ENCODE results near the gene WDFY4.

WDFY4 gene

DNA sequence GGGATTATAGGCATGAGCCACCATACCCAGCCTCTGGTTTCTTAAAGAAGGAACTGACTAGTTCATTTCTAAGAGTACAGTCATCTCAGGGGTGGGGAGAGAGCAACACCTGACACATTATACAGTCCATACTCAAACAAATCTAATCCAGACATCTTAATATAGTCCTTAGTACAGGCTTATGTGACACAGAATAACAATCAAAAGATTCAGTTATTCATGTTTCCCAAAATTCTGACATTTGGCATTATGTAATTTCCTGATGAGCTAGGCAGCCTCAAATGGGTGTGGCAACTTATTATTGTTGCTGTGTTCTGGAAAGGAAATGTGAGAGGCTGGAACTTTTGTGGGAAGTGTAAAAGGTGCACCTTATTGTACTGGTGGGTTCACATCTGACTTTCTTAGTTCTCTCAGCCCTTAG, 116.3 kb downstream of the WDFY4 start:
- Histone ChIP-seq H3K4me1 (ENCODE audit: control insufficient read depth in 2 of 2, insufficient read depth in 1 of 2, low read depth in 1 of 2, low read length in 2 of 2) (peaks cover 0 to 8% of the 10 kb centered on the region in 2 donors), H2BK5ac (ENCODE audit: low read length) (no peak overlapping the region), H3K4ac (ENCODE audit: low read length) (no peak overlapping the region), H3K4me2 (ENCODE audit: insufficient read depth, low read length, poor library complexity, severe bottlenecking) (no peak overlapping the region), H2BK12ac (ENCODE audit: low read length) (no peak overlapping the region), H3K9ac (ENCODE audit: low read depth, low read length, poor library complexity) (no peak overlapping the region), H2BK120ac (ENCODE audit: low read depth, low read length) (no peak overlapping the region), H2AFZ (ENCODE audit: low read length) (no peak overlapping the region), H2BK15ac (ENCODE audit: low read length) (no peak overlapping the region), H3K14ac (ENCODE audit: low read length) (no peak overlapping the region), H3K27ac (replicated peaks; ENCODE audit: low read length) (no peak overlapping the region), H3K18ac (ENCODE audit: low read length) (no peak overlapping the region), H3K23ac (ENCODE audit: low read depth, low read length, poor library complexity) (no peak overlapping the region), H3K36me3 (replicated peaks in 1 of 2; ENCODE audit: control insufficient read depth in 2 of 2, insufficient read depth in 2 of 2, low read length in 2 of 2) (no peaks in the 10 kb centered on the region), H3K27me3 (ENCODE audit: control insufficient read depth in 3 of 3, insufficient read depth in 3 of 3, low read depth in 1 of 3, low read length in 3 of 3) (peaks cover 0 to 3% (median 0%) of the 10 kb centered on the region in 3 experiments), H3K4me3 (ENCODE audit: low read length in 2 of 2) (no peak overlapping the region), H3K9me3 (replicated peaks in 1 of 2; ENCODE audit: control insufficient read depth in 2 of 2, insufficient read depth in 1 of 2, low read depth in 1 of 2, low read length in 2 of 2) (no peaks in the 10 kb centered on the region), H2AK5ac (ENCODE audit: low read depth, low read length) (no peak overlapping the region), H3K79me1 (ENCODE audit: low read depth, low read length) (no peaks in the 10 kb centered on the region), H4K8ac (ENCODE audit: low read depth, low read length) (no peak overlapping the region), H4K91ac (ENCODE audit: low read depth, low read length, poor library complexity) (no peak overlapping the region)
- no peak for DNase-seq (ENCODE audit: low spot score)

DNA sequence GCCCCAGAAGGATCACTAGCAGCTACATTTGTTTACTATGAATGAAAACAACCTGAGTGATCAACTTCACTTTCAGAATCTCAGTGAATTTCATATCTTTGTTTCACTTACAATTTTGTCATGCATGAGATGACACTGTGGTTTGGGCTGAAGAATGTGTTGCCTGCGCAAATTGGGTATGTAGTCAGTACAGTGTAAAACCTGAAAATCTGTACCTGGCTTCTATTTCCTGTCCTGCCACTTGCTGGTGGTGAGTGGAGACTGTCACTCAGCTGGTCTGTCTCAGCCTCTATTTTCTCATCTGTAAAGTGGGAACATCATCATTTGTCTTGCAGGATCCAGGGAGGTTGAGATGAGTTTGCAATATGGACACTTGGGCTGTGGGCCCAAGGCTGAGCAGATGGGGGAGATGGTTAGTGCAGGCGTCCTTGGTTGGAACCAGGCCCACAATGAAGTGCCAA, 118.0 kb downstream of the WDFY4 start:
- no peak overlapping the region for H2AFZ ChIP-seq (ENCODE audit: low read length)
- H3K27ac ChIP-seq (replicated peaks; ENCODE audit: low read length): no peak overlapping the region
- WGBS, 2 donors (ENCODE audit: extremely low coverage in 2 of 2, insufficient read length in 2 of 2, insufficient replicate concordance in 1 of 2): no CpG with 5 or more reads among the region's 2 CpGs

DNA sequence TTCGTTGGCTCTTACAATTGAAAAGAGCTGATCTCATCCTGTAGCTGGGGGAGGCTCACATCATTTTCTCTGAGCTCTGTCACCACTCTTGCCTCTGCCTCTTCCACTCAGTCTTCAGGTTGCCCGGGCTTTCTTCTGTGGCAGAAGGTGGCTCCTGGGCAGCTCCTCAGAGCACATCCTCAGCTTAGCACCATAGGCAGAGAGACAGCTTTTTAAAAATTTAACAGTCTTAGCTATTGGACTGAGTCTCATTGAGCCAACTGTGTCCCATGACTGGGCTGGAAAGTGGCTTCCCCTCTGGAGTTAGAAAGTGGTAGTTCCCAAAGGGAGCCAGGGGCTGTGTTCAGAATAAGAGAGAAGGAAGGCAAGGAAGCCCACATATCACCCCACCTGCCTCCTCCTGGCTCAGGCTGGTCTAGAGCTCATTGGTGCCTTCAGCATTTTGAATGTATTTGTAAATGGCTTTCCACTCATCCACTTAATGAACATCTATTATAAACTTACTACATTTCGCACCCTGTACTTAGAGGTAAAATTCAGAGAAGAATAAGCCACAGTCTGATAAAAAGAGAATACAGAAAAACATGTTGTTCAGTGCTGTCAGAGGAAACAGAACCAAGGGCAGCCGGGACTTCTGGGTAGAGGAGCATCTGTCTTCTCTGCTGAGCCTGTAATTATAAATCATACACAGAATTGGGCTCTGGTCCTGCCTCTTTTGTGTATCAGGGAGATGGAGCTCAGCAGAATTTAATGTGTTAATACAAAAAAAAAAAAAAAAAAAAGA, 119.3 kb downstream of the WDFY4 start:
- Histone ChIP-seq H3K9ac (ENCODE audit: low read depth, low read length, poor library complexity) (no peak overlapping the region), H3K23ac (ENCODE audit: low read depth, low read length, poor library complexity) (no peak overlapping the region), H3K14ac (ENCODE audit: low read length) (no peak overlapping the region), H3K4me3 (ENCODE audit: low read length in 2 of 2) (no peak overlapping the region), H2AK5ac (ENCODE audit: low read depth, low read length) (no peak overlapping the region), H3K27ac (replicated peaks; ENCODE audit: low read length) (no peak overlapping the region), H3K36me3 (replicated peaks in 1 of 2; ENCODE audit: control insufficient read depth in 2 of 2, insufficient read depth in 2 of 2, low read length in 2 of 2) (no peaks in the 10 kb centered on the region), H2BK15ac (ENCODE audit: low read length) (no peak overlapping the region), H3K79me1 (ENCODE audit: low read depth, low read length) (no peaks in the 10 kb centered on the region), H3K4me1 (ENCODE audit: control insufficient read depth in 2 of 2, insufficient read depth in 1 of 2, low read depth in 1 of 2, low read length in 2 of 2) (peaks cover 0 to 6% of the 10 kb centered on the region in 2 donors), H4K91ac (ENCODE audit: low read depth, low read length, poor library complexity) (no peak overlapping the region), H2BK120ac (ENCODE audit: low read depth, low read length) (no peak overlapping the region), H4K8ac (ENCODE audit: low read depth, low read length) (no peak overlapping the region), H3K27me3 (ENCODE audit: control insufficient read depth in 3 of 3, insufficient read depth in 3 of 3, low read depth in 1 of 3, low read length in 3 of 3) (no peaks in the 10 kb centered on the region), H3K9me3 (replicated peaks in 1 of 2; ENCODE audit: control insufficient read depth in 2 of 2, insufficient read depth in 1 of 2, low read depth in 1 of 2, low read length in 2 of 2) (no peaks in the 10 kb centered on the region), H2BK5ac (ENCODE audit: low read length) (no peak overlapping the region), H2BK12ac (ENCODE audit: low read length) (no peak overlapping the region), H3K18ac (ENCODE audit: low read length) (peak overlapping the region; percentile 32), H3K4me2 (ENCODE audit: insufficient read depth, low read length, poor library complexity, severe bottlenecking) (no peak overlapping the region), H3K4ac (ENCODE audit: low read length) (no peak overlapping the region), H2AFZ (ENCODE audit: low read length) (no peak overlapping the region)
- no peak for DNase-seq (ENCODE audit: low spot score)
- WGBS, 2 donors (ENCODE audit: extremely low coverage in 2 of 2, insufficient read length in 2 of 2, insufficient replicate concordance in 1 of 2): no CpG with 5 or more reads among the region's 4 CpGs

More for the DNA sequence above, 118.0 kb downstream of the WDFY4 start:
- H3K4me1 ChIP-seq (ENCODE audit: control insufficient read depth in 2 of 2, insufficient read depth in 1 of 2, low read depth in 1 of 2, low read length in 2 of 2): peaks cover 0 to 8% of the 10 kb centered on the region in 2 donors
- H2BK12ac ChIP-seq (ENCODE audit: low read length): peak overlapping the region; percentile 44
- no peak overlapping the region for H2BK120ac ChIP-seq (ENCODE audit: low read depth, low read length)
- no peak overlapping the region for H4K8ac ChIP-seq (ENCODE audit: low read depth, low read length)
- H3K36me3 ChIP-seq (replicated peaks in 1 of 2; ENCODE audit: control insufficient read depth in 2 of 2, insufficient read depth in 2 of 2, low read length in 2 of 2): no peaks in the 10 kb centered on the region
- H3K14ac ChIP-seq (ENCODE audit: low read length): no peak overlapping the region
- no peak overlapping the region for H2BK5ac ChIP-seq (ENCODE audit: low read length)
- H2BK15ac ChIP-seq (ENCODE audit: low read length): no peak overlapping the region
- no peak overlapping the region for H2AK5ac ChIP-seq (ENCODE audit: low read depth, low read length)
- H3K79me1 ChIP-seq (ENCODE audit: low read depth, low read length): no peaks in the 10 kb centered on the region
- H3K23ac ChIP-seq (ENCODE audit: low read depth, low read length, poor library complexity): no peak overlapping the region
- H3K4me3 ChIP-seq (ENCODE audit: low read length in 2 of 2): no peak overlapping the region
- H3K4me2 ChIP-seq (ENCODE audit: insufficient read depth, low read length, poor library complexity, severe bottlenecking): no peak overlapping the region
- no peaks in the 10 kb centered on the region for H3K27me3 ChIP-seq (ENCODE audit: control insufficient read depth in 3 of 3, insufficient read depth in 3 of 3, low read depth in 1 of 3, low read length in 3 of 3)
- H3K9me3 ChIP-seq (replicated peaks in 1 of 2; ENCODE audit: control insufficient read depth in 2 of 2, insufficient read depth in 1 of 2, low read depth in 1 of 2, low read length in 2 of 2): no peaks in the 10 kb centered on the region
- no peak overlapping the region for H3K9ac ChIP-seq (ENCODE audit: low read depth, low read length, poor library complexity)
- no peak overlapping the region for H3K18ac ChIP-seq (ENCODE audit: low read length)
- no peak overlapping the region for H3K4ac ChIP-seq (ENCODE audit: low read length)
- DNase-seq (ENCODE audit: low spot score): no peak
- no peak overlapping the region for H4K91ac ChIP-seq (ENCODE audit: low read depth, low read length, poor library complexity)

DNA sequence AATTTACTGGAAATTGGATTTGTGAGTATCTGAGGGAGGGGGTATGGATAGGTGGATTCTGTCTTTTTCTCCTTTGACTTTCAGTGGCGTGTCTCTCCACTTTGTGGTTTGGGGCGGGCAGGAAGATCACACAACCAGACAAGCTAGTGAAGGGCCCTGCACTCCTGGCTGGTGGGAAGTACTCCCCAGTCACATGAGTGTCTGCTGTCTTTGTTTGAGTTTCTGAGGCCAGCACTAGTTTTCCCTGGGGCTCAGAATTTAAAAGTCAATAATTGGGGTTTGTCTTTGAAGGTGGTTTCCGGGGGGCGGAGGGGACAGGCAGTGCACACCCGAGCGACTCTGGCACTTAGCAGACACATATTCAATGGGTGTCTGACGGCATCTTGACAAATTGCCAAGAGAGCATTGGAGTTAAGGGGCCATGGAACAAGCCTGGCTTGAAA, 120.1 kb downstream of the WDFY4 start:
- no peak overlapping the region for H3K4ac ChIP-seq (ENCODE audit: low read length)
- H2BK120ac ChIP-seq (ENCODE audit: low read depth, low read length): no peak overlapping the region
- no peak overlapping the region for H2BK12ac ChIP-seq (ENCODE audit: low read length)
- H3K4me2 ChIP-seq (ENCODE audit: insufficient read depth, low read length, poor library complexity, severe bottlenecking): no peak overlapping the region
- no peak overlapping the region for H2BK5ac ChIP-seq (ENCODE audit: low read length)
- no peak overlapping the region for H2AK5ac ChIP-seq (ENCODE audit: low read depth, low read length)
- no peaks in the 10 kb centered on the region for H3K36me3 ChIP-seq (replicated peaks in 1 of 2; ENCODE audit: control insufficient read depth in 2 of 2, insufficient read depth in 2 of 2, low read length in 2 of 2)
- H4K8ac ChIP-seq (ENCODE audit: low read depth, low read length): no peak overlapping the region
- no peak overlapping the region for H2BK15ac ChIP-seq (ENCODE audit: low read length)
- no peak for DNase-seq (ENCODE audit: low spot score)
- H3K9me3 ChIP-seq (replicated peaks in 1 of 2; ENCODE audit: control insufficient read depth in 2 of 2, insufficient read depth in 1 of 2, low read depth in 1 of 2, low read length in 2 of 2): peaks cover 0 to 2% of the 10 kb centered on the region in 2 donors
- H3K27me3 ChIP-seq (ENCODE audit: control insufficient read depth in 3 of 3, insufficient read depth in 3 of 3, low read depth in 1 of 3, low read length in 3 of 3): no peaks in the 10 kb centered on the region
- no peak overlapping the region for H3K14ac ChIP-seq (ENCODE audit: low read length)
- H3K4me1 ChIP-seq (ENCODE audit: control insufficient read depth in 2 of 2, insufficient read depth in 1 of 2, low read depth in 1 of 2, low read length in 2 of 2): peaks cover 0 to 6% of the 10 kb centered on the region in 2 donors
- no peak overlapping the region for H3K18ac ChIP-seq (ENCODE audit: low read length)
- no peak overlapping the region for H3K4me3 ChIP-seq (ENCODE audit: low read length in 2 of 2)
- H3K79me1 ChIP-seq (ENCODE audit: low read depth, low read length): no peaks in the 10 kb centered on the region
- H2AFZ ChIP-seq (ENCODE audit: low read length): peak overlapping the region; percentile 29
- no CpG with 5 or more reads among the region's 7 CpGs for WGBS, 2 donors (ENCODE audit: extremely low coverage in 2 of 2, insufficient read length in 2 of 2, insufficient replicate concordance in 1 of 2)
- H3K23ac ChIP-seq (ENCODE audit: low read depth, low read length, poor library complexity): no peak overlapping the region
- no peak overlapping the region for H3K27ac ChIP-seq (replicated peaks; ENCODE audit: low read length)
- no peak overlapping the region for H4K91ac ChIP-seq (ENCODE audit: low read depth, low read length, poor library complexity)
- H3K9ac ChIP-seq (ENCODE audit: low read depth, low read length, poor library complexity): no peak overlapping the region
